Naive B cell (primary cell): Measurements from ENCODE around the gene ANKMY1. TPM values are rescaled to one million over a fixed set of nuclear protein-coding genes. Genes with fewer than 3 reads are reported as not detected.
A peak's percentile ranks its signal among the peaks of the same experiment; 100 is the strongest.
"Not testable (repeated sequence)": the region's sequence is repeated elsewhere in the genome, so short reads cannot be mapped to it uniquely, and the experiment has no call there.

ENCODE experiments used
- ATAC-seq, 2 donors: fragments of 150-1000 bp; cut with Tn5 transposase; 2 replicates each; pipeline ENCODE4 v1.10.0; 2021; ENCODE audit warnings: low read depth in 2 of 2, mild to moderate bottlenecking in 2 of 2, moderate library complexity in 2 of 2
- DNase-seq: peaks from one replicate; pipeline ENCODE4 v3.0.0; 2022
- H3K27ac Mint-ChIP-seq, 6 donors: one replicate each; pipeline ENCODE4 v1.8.0; 2020 to 2022; ENCODE audit warnings: mild to moderate bottlenecking in 6 of 6, mixed read lengths in 6 of 6, moderate library complexity in 5 of 6, inconsistent platforms in 2 of 6
- H3K27me3 Mint-ChIP-seq, 3 donors: one replicate each; pipeline ENCODE4 v1.8.0; 2021 to 2022; ENCODE audit warnings: mixed read lengths in 3 of 3, mild to moderate bottlenecking in 1 of 3
- H3K36me3 Mint-ChIP-seq, 2 donors: one replicate each; pipeline ENCODE4 v1.8.0; 2020 to 2022; ENCODE audit warnings: mixed read lengths in 2 of 2, inconsistent platforms in 1 of 2, mild to moderate bottlenecking in 1 of 2
- H3K4me1 Mint-ChIP-seq, 3 donors: one replicate each; pipeline ENCODE4 v1.8.0; 2020 to 2022; ENCODE audit warnings: mixed read lengths in 3 of 3, inconsistent platforms in 1 of 3, mild to moderate bottlenecking in 1 of 3, moderate library complexity in 1 of 3
- H3K4me3 Mint-ChIP-seq, 8 donors: one replicate each; pipeline ENCODE4 v1.8.0; 2020 to 2022; ENCODE audit warnings: mild to moderate bottlenecking in 8 of 8, mixed read lengths in 8 of 8, moderate library complexity in 8 of 8, inconsistent platforms in 2 of 8
- H3K9me3 Mint-ChIP-seq, 7 donors: one replicate each; pipeline ENCODE4 v1.8.0; 2020 to 2022; ENCODE audit warnings: mixed read lengths in 7 of 7, mild to moderate bottlenecking in 5 of 7, inconsistent platforms in 2 of 7, moderate library complexity in 1 of 7
- polyA plus RNA-seq, 6 donors: library from polyadenylated mRNA; unstranded; fragments of 300-500 nt; fragmentation: Illumina TruSeq; gene quantifications; one replicate each; pipeline ENCODE4 v1.2.3, GENCODE V29; 2021; ENCODE audit warnings: low read depth in 6 of 6

Gene ANKMY1
- polyA plus RNA-seq, 6 donors from 2014 or later = 5.8 to 21.1 (median 8.9) TPM

GRCh38 chr2:240557101-240557751 lies 562 bp downstream of the ANKMY1 start:
- DNase-seq (no peak), ATAC-seq (no peak)
- peaks cover 0 to 3% (median 0%) of the 10 kb centered on the region in 3 donors for H3K27me3 Mint-ChIP-seq
- H3K9me3 Mint-ChIP-seq = no peaks in the 10 kb centered on the region
- no peaks in the 10 kb centered on the region for H3K36me3 Mint-ChIP-seq
- H3K4me3 Mint-ChIP-seq = peak overlapping the region in 6 of 8 donors; percentile 33 to 88 (median 60)
- H3K4me1 Mint-ChIP-seq = peaks cover 45 to 60% (median 47%) of the 10 kb centered on the region in 3 donors
- H3K27ac Mint-ChIP-seq = peak overlapping the region in 1 of 6 donors; percentile 67

- Mint-ChIP-seq H3K27ac (peak overlapping the region in 2 of 6 donors; percentile 60 to 67), H3K27me3 (peaks cover 0 to 3% (median 0%) of the 10 kb centered on the region in 3 donors), H3K36me3 (peaks cover 0 to 4% of the 10 kb centered on the region in 2 donors), H3K9me3 (no peaks in the 10 kb centered on the region), H3K4me3 (peak overlapping the region in 7 of 8 donors; percentile 23 to 66 (median 49)), H3K4me1 (peaks cover 50 to 60% (median 51%) of the 10 kb centered on the region in 3 donors)
- DNase-seq = peak; percentile 34
- ATAC-seq = no peak
These were observed 1.2 kb downstream of the ANKMY1 start for GRCh38 chr2:240556553-240557100.

GRCh38 chr2:240555541-240556250 lies 2.1 kb downstream of the ANKMY1 start:
- H3K9me3 Mint-ChIP-seq = no peaks in the 10 kb centered on the region
- peak overlapping the region in 1 of 6 donors; percentile 66 for H3K27ac Mint-ChIP-seq
- H3K4me1 Mint-ChIP-seq = peaks cover 46 to 61% (median 49%) of the 10 kb centered on the region in 3 donors
- peaks cover 0 to 7% of the 10 kb centered on the region in 2 donors for H3K36me3 Mint-ChIP-seq
- no peak for DNase-seq
- H3K27me3 Mint-ChIP-seq = peaks cover 0 to 3% (median 0%) of the 10 kb centered on the region in 3 donors
- peak overlapping the region in 1 of 8 donors; percentile 76 for H3K4me3 Mint-ChIP-seq
- no peak for ATAC-seq

GRCh38 chr2:240554767-240555493 lies 2.9 kb downstream of the ANKMY1 start:
- H3K27me3 Mint-ChIP-seq = peaks cover 0 to 3% (median 0%) of the 10 kb centered on the region in 3 donors
- H3K4me3 Mint-ChIP-seq = peak overlapping the region in 1 of 8 donors; percentile 76
- no peaks in the 10 kb centered on the region for H3K9me3 Mint-ChIP-seq
- DNase-seq = no peak
- peaks cover 0 to 8% of the 10 kb centered on the region in 2 donors for H3K36me3 Mint-ChIP-seq
- H3K4me1 Mint-ChIP-seq = peaks cover 46 to 61% (median 49%) of the 10 kb centered on the region in 3 donors
- peak overlapping the region in 3 of 6 donors; percentile 5 to 67 (median 66) for H3K27ac Mint-ChIP-seq
- no peak for ATAC-seq

GRCh38 chr2:240553956-240554480 lies 3.8 kb downstream of the ANKMY1 start:
- ATAC-seq (no peak), DNase-seq (no peak)
- peaks cover 0 to 3% (median 0%) of the 10 kb centered on the region in 3 donors for H3K27me3 Mint-ChIP-seq
- peaks cover 0 to 8% of the 10 kb centered on the region in 2 donors for H3K36me3 Mint-ChIP-seq
- no peak overlapping the region for H3K27ac Mint-ChIP-seq
- peaks cover 39 to 51% (median 40%) of the 10 kb centered on the region in 3 donors for H3K4me1 Mint-ChIP-seq
- H3K9me3 Mint-ChIP-seq = no peaks in the 10 kb centered on the region
- H3K4me3 Mint-ChIP-seq = no peak overlapping the region

- ATAC-seq (peak; percentile 79 to 82), DNase-seq (peak; percentile 25)
- Mint-ChIP-seq H3K4me3 (peak overlapping the region in 6 of 8 donors; percentile 1 to 82 (median 52)), H3K27me3 (no peaks in the 10 kb centered on the region), H3K27ac (peak overlapping the region; percentile 39 to 92 (median 77)), H3K9me3 (no peaks in the 10 kb centered on the region), H3K4me1 (peaks cover 27 to 39% (median 29%) of the 10 kb centered on the region in 3 donors), H3K36me3 (peaks cover 0 to 8% of the 10 kb centered on the region in 2 donors)
These were observed 6.0 kb downstream of the ANKMY1 start for GRCh38 chr2:240551811-240552210.

GRCh38 chr2:240551288-240551687 lies 6.5 kb downstream of the ANKMY1 start:
- peaks cover 0 to 8% of the 10 kb centered on the region in 2 donors for H3K36me3 Mint-ChIP-seq
- no peaks in the 10 kb centered on the region for H3K9me3 Mint-ChIP-seq
- ATAC-seq = no peak
- peak overlapping the region in 2 of 8 donors; percentile 49 to 73 for H3K4me3 Mint-ChIP-seq
- H3K27me3 Mint-ChIP-seq = no peaks in the 10 kb centered on the region
- no peak for DNase-seq
- H3K4me1 Mint-ChIP-seq = peaks cover 21 to 33% (median 24%) of the 10 kb centered on the region in 3 donors
- peak overlapping the region; percentile 39 to 92 (median 77) for H3K27ac Mint-ChIP-seq

GRCh38 chr2:240539906-240540305 lies 17.9 kb downstream of the ANKMY1 start:
- no peaks in the 10 kb centered on the region for H3K27me3 Mint-ChIP-seq
- DNase-seq (no peak), ATAC-seq (no peak)
- no peak overlapping the region for H3K4me3 Mint-ChIP-seq
- H3K27ac Mint-ChIP-seq = peak overlapping the region in 3 of 6 donors; percentile 33 to 65 (median 34)
- peaks cover 6 to 16% (median 16%) of the 10 kb centered on the region in 3 donors for H3K4me1 Mint-ChIP-seq
- no peaks in the 10 kb centered on the region for H3K9me3 Mint-ChIP-seq
- peaks cover 18 to 31% of the 10 kb centered on the region in 2 donors for H3K36me3 Mint-ChIP-seq

GRCh38 chr2:240539101-240539500 lies 18.7 kb downstream of the ANKMY1 start:
- not testable (repeated sequence) for DNase-seq, ATAC-seq, H3K27me3 Mint-ChIP-seq, H3K9me3 Mint-ChIP-seq
- Mint-ChIP-seq H3K4me1 (peaks cover 6 to 18% (median 16%) of the 10 kb centered on the region in 3 donors), H3K27ac (peak overlapping the region in 1 of 6 donors; percentile 63), H3K36me3 (peaks cover 19 to 39% of the 10 kb centered on the region in 2 donors), H3K4me3 (peak overlapping the region in 1 of 8 donors; percentile 72)

GRCh38 chr2:240538031-240538780 lies 19.6 kb downstream of the ANKMY1 start:
- H3K9me3 Mint-ChIP-seq = peaks cover 0 to 10% (median 3%) of the 10 kb centered on the region in 7 donors
- ATAC-seq = no peak
- peaks cover 6 to 18% (median 16%) of the 10 kb centered on the region in 3 donors for H3K4me1 Mint-ChIP-seq
- peak overlapping the region in 1 of 8 donors; percentile 30 for H3K4me3 Mint-ChIP-seq
- peaks cover 25 to 44% of the 10 kb centered on the region in 2 donors for H3K36me3 Mint-ChIP-seq
- H3K27me3 Mint-ChIP-seq = no peaks in the 10 kb centered on the region
- peak overlapping the region in 1 of 6 donors; percentile 83 for H3K27ac Mint-ChIP-seq
- no peak for DNase-seq

GRCh38 chr2:240532031-240532775 lies 25.6 kb downstream of the ANKMY1 start:
- no peak overlapping the region for H3K27ac Mint-ChIP-seq
- DNase-seq (no peak), ATAC-seq (no peak)
- peaks cover 2 to 21% (median 11%) of the 10 kb centered on the region in 3 donors for H3K4me1 Mint-ChIP-seq
- H3K27me3 Mint-ChIP-seq = no peaks in the 10 kb centered on the region
- peaks cover 16 to 36% (median 30%) of the 10 kb centered on the region in 7 donors for H3K9me3 Mint-ChIP-seq
- no peak overlapping the region for H3K4me3 Mint-ChIP-seq
- peaks cover 40 to 62% of the 10 kb centered on the region in 2 donors for H3K36me3 Mint-ChIP-seq
